ENCODE results near the gene RGS14. TPM values are rescaled to one million over a fixed set of nuclear protein-coding genes. Genes with fewer than 3 reads are reported as not detected.

RGS14 gene
- total RNA-seq, 1 experiment from 2014 or later = 11.9 TPM

DNA sequence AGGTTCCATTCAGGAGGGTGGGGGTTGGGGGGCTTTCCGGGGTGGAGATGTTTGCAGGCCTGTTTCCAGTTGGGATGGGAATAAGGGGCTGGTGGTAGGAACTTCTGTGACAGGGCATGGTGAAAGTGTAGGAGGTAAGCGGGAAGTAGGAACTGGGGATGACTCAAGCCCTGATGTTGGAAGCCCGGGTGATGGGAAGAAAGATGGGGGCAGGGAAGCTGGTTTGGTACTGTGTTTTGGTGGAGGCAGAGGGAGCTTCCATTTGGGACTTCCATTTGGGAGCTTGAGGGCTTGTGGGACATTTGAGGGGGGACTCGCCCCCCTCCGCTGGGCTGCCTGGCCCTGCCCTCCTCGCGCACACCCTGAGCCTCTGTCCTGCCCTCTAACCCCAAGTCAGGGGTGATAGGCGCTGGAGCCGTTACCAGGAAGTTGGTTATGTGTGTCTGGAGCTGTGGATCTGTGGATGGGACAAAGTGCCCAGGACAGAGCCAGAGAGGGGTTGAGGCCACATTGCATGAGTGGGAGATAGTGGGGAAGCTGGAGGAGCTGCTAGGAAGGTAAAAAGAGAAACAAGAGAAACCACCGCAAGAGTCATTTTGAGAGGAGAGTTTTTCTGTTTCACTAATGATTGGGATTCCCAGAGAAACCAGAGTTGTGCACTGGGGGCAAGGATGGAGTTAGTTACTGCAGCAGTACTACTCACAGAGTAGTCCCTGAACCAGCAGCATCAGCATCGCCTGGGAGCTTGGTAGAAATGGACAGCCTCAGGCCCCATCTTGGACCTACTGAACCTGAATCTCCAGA lies 6.6 kb downstream of the RGS14 start:
- Histone ChIP-seq H3K36me3 (ENCODE audit: low read depth) (no peaks in the 10 kb centered on the region), H3K9me3 (ENCODE audit: insufficient read depth, low read depth) (no peaks in the 10 kb centered on the region), H3K4me1 (replicated peaks; ENCODE audit: insufficient read depth) (0 out of 2 replicates have a peak, but pooled peaks cover 4% of the 10 kb centered on the region), H3F3A (ENCODE audit: insufficient read depth, low read depth) (peaks cover 10% of the 10 kb centered on the region; the same call in 1 of the 2 replicates), H3K27me3 (ENCODE audit: insufficient read depth, low read depth) (0 out of 2 replicates have a peak, but pooled peaks cover 3% of the 10 kb centered on the region), H3K27ac (no peak overlapping the region), H3K4me2 (no peak overlapping the region), H4K20me1 (ENCODE audit: insufficient read depth) (no peaks in the 10 kb centered on the region), H3K79me2 (ENCODE audit: low read depth) (no peaks in the 10 kb centered on the region), H3K9me2 (ENCODE audit: insufficient read depth) (no peaks in the 10 kb centered on the region), H2AFZ (no peak overlapping the region), H3K4me3 (no peak overlapping the region)
- DNase-seq = no peak
- TF ChIP-seq CTCF (conservative IDR thresholded peaks at IDR 0.05) = no peak
- TF ChIP-seq EZH2 (IDR thresholded peaks at IDR 0.05; ENCODE audit: low read depth) = no peak
- ChIA-PET POLR2A (ENCODE audit: unreplicated experiment) (interaction anchor here (0.6 to 0.8 kb wide), 2 partner anchors 13 to 789 kb away, joined by 3 to 4 read pairs; partner anchors contain the start of genes LMAN2 and NHP2), CTCF (interaction anchor here (0.6 kb wide), 1 partner anchor 132 kb away, joined by 5 read pairs; no protein-coding TSS in a partner anchor)
- BruUV-seq (replicated peaks) = no TSS peak
- intact Hi-C loops (cut with micrococcal nuclease; ENCODE audit: unreplicated experiment) = no loop called here

- Histone ChIP-seq H4K20me1 (ENCODE audit: insufficient read depth) (no peaks in the 10 kb centered on the region), H3K4me3 (no peak overlapping the region), H3K36me3 (ENCODE audit: low read depth) (no peaks in the 10 kb centered on the region), H3K9me3 (ENCODE audit: insufficient read depth, low read depth) (no peaks in the 10 kb centered on the region), H3K27ac (no peak overlapping the region), H3K4me1 (replicated peaks; ENCODE audit: insufficient read depth) (0 out of 2 replicates have a peak, but pooled peaks cover 9% of the 10 kb centered on the region), H3F3A (ENCODE audit: insufficient read depth, low read depth) (peaks cover 20% of the 10 kb centered on the region; the same call in 1 of the 2 replicates), H3K27me3 (ENCODE audit: insufficient read depth, low read depth) (no peaks in the 10 kb centered on the region), H3K9me2 (ENCODE audit: insufficient read depth) (no peaks in the 10 kb centered on the region), H2AFZ (no peak overlapping the region), H3K79me2 (ENCODE audit: low read depth) (no peaks in the 10 kb centered on the region), H3K4me2 (no peak overlapping the region)
- DNase-seq = no peak
- CTCF ChIA-PET = interaction anchor here (1.3 kb wide), 1 partner anchor 48 kb away, joined by 6 read pairs; no protein-coding TSS in a partner anchor
- intact Hi-C loops (cut with micrococcal nuclease; ENCODE audit: unreplicated experiment) = no loop called here
- no TSS peak for BruUV-seq (replicated peaks)
- no peak for TF ChIP-seq CTCF (conservative IDR thresholded peaks at IDR 0.05)
- TF ChIP-seq EZH2 (IDR thresholded peaks at IDR 0.05; ENCODE audit: low read depth) = no peak
- POLR2A ChIA-PET (ENCODE audit: unreplicated experiment) = no interaction called here
Observed at GRCh38 chr5:177365845-177366527, 8.3 kb downstream of the RGS14 start.

GRCh38 chr5:177366528-177367322 lies 9.0 kb downstream of the RGS14 start:
- no peak overlapping the region for H3K4me2 ChIP-seq

More at GRCh38 chr5:177366528-177367322, 9.0 kb downstream of the RGS14 start:
- Histone ChIP-seq H2AFZ (no peak overlapping the region), H3K27ac (no peak overlapping the region), H4K20me1 (ENCODE audit: insufficient read depth) (no peaks in the 10 kb centered on the region), H3K4me1 (replicated peaks; ENCODE audit: insufficient read depth) (peaks cover 15% of the 10 kb centered on the region), H3K9me3 (ENCODE audit: insufficient read depth, low read depth) (no peaks in the 10 kb centered on the region), H3K27me3 (ENCODE audit: insufficient read depth, low read depth) (no peaks in the 10 kb centered on the region), H3K36me3 (ENCODE audit: low read depth) (no peaks in the 10 kb centered on the region), H3K79me2 (ENCODE audit: low read depth) (no peaks in the 10 kb centered on the region), H3K4me3 (no peak overlapping the region), H3F3A (ENCODE audit: insufficient read depth, low read depth) (peaks cover 20% of the 10 kb centered on the region; the same call in 1 of the 2 replicates), H3K9me2 (ENCODE audit: insufficient read depth) (no peaks in the 10 kb centered on the region)
- POLR2A ChIA-PET (ENCODE audit: unreplicated experiment) = interaction anchor here (0.5 to 0.6 kb wide), 2 partner anchors 25 to 38 kb away, joined by 3 to 4 read pairs; no protein-coding TSS in a partner anchor
- intact Hi-C loops (cut with micrococcal nuclease; ENCODE audit: unreplicated experiment) = no loop called here
- CTCF ChIA-PET = interaction anchor here (0.6 to 1.3 kb wide), 3 partner anchors 15 to 718 kb away, joined by 4 to 8 read pairs (median 6); partner anchors contain the start of gene LMAN2
- DNase-seq = peak in 1 of 2 experiments; percentile 49
- no peak for TF ChIP-seq EZH2 (IDR thresholded peaks at IDR 0.05; ENCODE audit: low read depth)
- TF ChIP-seq CTCF (conservative IDR thresholded peaks at IDR 0.05) = no peak
- BruUV-seq (replicated peaks) = no TSS peak

All from PC-9 (cell line).